PFSK-1 (cell line): ENCODE measurements around the gene UBE2D2.

Source experiments
- FOXP2 ChIP-seq: optimal IDR thresholded peaks from 2 replicates; pipeline ENCODE3; 2011; ENCODE audit warnings: borderline replicate concordance, control low read depth, inconsistent platforms; ENCODE audit not compliant: insufficient read depth; ENCODE audit errors: extremely low read length, extremely low read depth
- POLR2AphosphoS5 ChIP-seq: IDR thresholded peaks from 2 replicates; pipeline ENCODE4 v1.6.1; 2012; ENCODE audit warnings: low read depth, mild to moderate bottlenecking, control low read depth, low read length, moderate library complexity
- SIN3A ChIP-seq: IDR thresholded peaks from 2 replicates; pipeline ENCODE4 v1.6.1; 2012; ENCODE audit warnings: mild to moderate bottlenecking, low read length, moderate library complexity, borderline replicate concordance; ENCODE audit not compliant: insufficient read depth
- TAF1 ChIP-seq: IDR thresholded peaks from 2 replicates; pipeline ENCODE4 v1.6.1; 2012; ENCODE audit warnings: low read length, control low read depth, borderline replicate concordance; ENCODE audit not compliant: insufficient read depth
- TF ChIP-seq, protein P1 (sequence below), 2 experiments: IDR thresholded peaks; 2 replicates each; pipeline versions ENCODE4 v1.6.1 to v1.8.0; 2011 to 2012; ENCODE audit warnings: low read depth in 2 of 2, low read length in 2 of 2, control low read depth in 1 of 2, inconsistent platforms in 1 of 2, mild to moderate bottlenecking in 1 of 2, moderate library complexity in 1 of 2; ENCODE audit not compliant: insufficient read depth in 1 of 2

The UBE2D2 gene

DNA sequence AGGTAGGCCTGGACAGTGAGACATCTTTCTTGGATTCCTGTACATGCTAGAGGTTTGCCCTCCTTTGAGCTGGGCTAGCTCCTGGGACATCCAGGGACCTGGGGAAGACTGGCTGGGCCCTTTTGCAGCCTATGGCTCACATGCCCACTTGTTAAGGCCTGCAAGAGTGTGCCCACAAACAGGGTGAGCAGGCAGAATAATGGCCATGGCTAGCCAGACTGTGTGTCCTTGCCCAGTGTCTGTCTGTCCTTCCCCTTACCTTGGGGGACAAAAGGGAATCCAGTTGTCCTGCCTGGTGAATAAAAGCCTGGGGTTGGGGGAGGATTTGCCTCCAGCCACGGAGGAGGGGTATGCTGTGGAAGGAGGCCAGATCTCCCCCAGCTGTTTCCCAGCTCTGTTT lies 74.1 kb downstream of the UBE2D2 start:
- TF ChIP-seq POLR2AphosphoS5 (no peak), SIN3A (no peak), TAF1 (no peak), FOXP2 (no peak)
- TF ChIP-seq, protein P1, sequence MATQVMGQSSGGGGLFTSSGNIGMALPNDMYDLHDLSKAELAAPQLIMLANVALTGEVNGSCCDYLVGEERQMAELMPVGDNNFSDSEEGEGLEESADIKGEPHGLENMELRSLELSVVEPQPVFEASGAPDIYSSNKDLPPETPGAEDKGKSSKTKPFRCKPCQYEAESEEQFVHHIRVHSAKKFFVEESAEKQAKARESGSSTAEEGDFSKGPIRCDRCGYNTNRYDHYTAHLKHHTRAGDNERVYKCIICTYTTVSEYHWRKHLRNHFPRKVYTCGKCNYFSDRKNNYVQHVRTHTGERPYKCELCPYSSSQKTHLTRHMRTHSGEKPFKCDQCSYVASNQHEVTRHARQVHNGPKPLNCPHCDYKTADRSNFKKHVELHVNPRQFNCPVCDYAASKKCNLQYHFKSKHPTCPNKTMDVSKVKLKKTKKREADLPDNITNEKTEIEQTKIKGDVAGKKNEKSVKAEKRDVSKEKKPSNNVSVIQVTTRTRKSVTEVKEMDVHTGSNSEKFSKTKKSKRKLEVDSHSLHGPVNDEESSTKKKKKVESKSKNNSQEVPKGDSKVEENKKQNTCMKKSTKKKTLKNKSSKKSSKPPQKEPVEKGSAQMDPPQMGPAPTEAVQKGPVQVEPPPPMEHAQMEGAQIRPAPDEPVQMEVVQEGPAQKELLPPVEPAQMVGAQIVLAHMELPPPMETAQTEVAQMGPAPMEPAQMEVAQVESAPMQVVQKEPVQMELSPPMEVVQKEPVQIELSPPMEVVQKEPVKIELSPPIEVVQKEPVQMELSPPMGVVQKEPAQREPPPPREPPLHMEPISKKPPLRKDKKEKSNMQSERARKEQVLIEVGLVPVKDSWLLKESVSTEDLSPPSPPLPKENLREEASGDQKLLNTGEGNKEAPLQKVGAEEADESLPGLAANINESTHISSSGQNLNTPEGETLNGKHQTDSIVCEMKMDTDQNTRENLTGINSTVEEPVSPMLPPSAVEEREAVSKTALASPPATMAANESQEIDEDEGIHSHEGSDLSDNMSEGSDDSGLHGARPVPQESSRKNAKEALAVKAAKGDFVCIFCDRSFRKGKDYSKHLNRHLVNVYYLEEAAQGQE (IDR thresholded peaks at IDR 0.05; ENCODE audit: insufficient read depth in 1 of 2, low read depth in 2 of 2, low read length in 2 of 2), result no peak

DNA sequence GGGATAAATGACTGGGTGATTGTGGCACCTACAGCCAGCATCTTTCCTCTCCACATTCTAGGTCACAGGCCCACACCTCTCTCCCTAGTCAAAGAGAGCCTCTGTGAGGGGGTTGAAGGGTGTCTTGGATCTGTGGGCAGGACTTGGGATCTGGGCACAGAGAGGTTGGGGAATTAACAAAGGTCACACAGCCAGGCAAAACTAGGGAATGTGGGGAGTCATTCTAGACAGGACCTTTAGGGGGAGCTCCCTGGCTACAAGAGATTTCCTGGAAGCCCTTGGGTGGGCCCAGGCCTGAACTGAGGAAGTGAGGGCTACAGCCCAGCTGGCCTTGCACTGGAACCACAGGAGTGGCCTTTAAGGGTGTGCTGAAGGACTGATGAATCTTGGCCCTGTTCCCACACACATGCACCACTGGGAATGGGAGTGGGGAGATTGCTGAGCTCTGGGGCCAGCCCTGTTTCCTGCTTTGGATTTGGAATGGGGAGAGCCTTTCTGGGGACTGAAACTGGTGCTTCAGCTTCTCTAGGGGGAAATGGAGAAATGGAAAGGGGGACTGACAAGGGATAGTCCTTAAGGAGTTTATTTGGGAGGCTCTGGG lies 74.6 kb downstream of the UBE2D2 start:
- TF ChIP-seq SIN3A (peak; percentile 44; the same call in 1 of the 2 replicates), FOXP2 (no peak)

DNA sequence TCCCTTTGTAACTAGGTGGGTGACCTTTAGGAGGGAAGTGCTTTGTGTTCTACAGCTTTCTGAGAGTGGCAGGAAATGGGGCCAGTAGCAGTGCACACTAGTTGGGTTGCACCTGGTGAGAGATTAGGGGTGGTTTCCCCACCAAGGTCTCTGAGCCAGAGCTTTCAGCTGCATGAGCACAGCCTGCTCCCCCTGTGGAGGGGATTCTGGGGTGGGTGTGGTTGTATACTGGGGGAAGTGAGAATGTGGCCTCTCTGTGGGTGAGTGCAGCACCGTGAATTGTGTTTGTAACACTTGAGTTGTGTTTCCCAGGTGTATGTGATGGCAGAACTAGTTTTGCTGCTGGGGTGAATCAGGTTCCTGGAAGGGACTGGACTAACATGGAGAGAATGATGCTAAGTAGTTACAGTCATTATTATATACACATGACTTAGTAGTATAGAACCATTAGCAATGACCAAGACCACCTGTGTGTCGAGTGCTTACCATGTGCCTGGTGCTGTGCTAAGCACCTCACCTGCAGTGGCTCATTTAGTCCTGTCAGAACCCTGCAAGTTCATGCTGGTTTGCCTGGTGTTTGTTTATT lies 75.2 kb downstream of the UBE2D2 start:
- TF ChIP-seq TAF1 (no peak), POLR2AphosphoS5 (no peak), SIN3A (no peak), FOXP2 (no peak)
- TF ChIP-seq, protein P1 (IDR thresholded peaks at IDR 0.05; ENCODE audit: insufficient read depth in 1 of 2, low read depth in 2 of 2, low read length in 2 of 2), result no peak

DNA sequence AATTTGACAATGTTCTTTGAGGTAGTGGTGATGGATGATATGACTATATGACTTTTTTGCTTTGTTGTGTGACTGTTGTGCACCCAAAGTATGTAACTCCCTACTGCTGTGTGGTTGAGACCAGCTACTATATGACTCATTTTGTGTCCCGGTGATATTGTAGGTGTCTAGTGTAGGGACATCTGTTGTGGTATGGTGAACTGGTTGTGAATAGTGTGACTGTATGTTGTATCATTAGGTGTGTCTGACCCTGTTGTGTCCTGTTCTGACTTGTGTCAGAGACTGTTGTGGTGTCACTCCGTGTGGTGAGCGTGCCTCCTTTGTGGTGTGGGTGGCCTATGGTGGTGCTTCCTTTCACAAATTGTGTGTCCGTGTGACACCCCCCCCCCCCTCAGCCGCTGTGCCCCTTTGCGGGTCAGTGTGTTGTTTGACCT lies 75.9 kb downstream of the UBE2D2 start:
- TF ChIP-seq FOXP2 (no peak), POLR2AphosphoS5 (no peak), TAF1 (no peak), SIN3A (no peak)
- TF ChIP-seq, protein P1 (IDR thresholded peaks at IDR 0.05; ENCODE audit: insufficient read depth in 1 of 2, low read depth in 2 of 2, low read length in 2 of 2), result no peak

DNA sequence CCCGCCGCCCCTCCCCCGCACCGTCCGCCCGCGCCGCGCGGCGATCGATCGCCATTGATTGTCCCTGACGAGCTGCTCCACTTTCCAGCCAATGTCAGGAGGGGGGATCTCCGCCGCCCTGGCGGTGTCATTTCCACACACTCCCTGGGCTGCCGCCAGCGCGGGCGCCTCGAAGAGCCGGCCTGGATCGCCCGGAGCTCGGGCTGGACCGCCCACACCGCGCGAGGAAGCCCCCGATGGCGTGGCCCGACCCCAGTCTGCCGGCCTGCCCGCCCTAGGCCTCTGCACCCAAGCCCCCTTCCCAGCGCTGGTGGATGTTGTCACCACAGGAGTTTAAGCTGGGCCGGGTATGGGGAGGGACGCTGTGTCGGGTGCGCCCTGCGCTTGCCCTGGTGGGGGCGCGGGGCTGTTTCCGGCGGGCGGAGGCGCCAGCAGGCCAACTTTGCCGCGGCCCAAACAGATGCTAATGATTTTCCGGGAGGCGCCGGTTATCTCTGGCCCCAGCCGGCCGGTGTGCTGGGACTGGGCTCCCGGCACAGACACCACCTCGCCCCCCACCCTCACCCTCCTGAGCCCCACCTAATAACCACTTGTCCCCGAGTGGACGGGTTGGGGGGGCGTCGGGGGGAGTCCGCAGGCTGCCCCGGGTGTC lies 76.4 kb downstream of the UBE2D2 start:
- TF ChIP-seq SIN3A (0 out of 2 replicates have a peak, but pooled peaks have one; percentile 8), POLR2AphosphoS5 (peak; percentile 51; the same call in 1 of the 2 replicates), FOXP2 (no peak)
